Activated T-cell treated with anti-CD3 and anti-CD28 coated beads for 48 hours (primary cell): Measurements from ENCODE around the gene PROKR1.
"Not testable (repeated sequence)": the region's sequence is repeated elsewhere in the genome, so short reads cannot be mapped to it uniquely, and the experiment has no call there.

Experiments
- DNase-seq: peaks from one replicate; pipeline ENCODE4 v3.0.0-alpha.2; 2020; ENCODE audit warnings: low read depth

PROKR1 gene

DNA sequence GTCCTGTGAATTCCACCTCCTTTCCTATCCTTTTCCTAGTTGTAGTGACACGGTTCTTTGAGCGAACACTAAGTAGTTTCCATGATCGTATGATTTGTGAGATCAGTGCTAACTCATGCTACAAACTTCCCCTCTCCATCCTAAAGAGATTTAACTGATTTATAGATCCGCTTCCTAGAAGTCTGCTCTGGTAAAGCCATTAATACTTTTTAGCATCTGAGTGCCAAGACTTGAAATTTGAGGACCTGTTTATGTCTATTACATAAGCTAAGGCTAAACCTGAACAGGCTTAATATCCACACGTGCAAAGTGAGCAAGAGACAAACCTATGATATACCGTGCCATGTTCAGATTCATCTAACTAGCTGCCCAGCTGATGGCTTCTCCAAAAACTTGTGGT lies 14.9 kb downstream of the PROKR1 start:
- no peak for DNase-seq

GRCh38 chr2:68659081-68659480 lies 15.7 kb downstream of the PROKR1 start:
- no peak for DNase-seq

GRCh38 chr2:68660658-68661057 lies 17.3 kb downstream of the PROKR1 start:
- no peak for DNase-seq

GRCh38 chr2:68662466-68662865 lies 19.1 kb downstream of the PROKR1 start:
- DNase-seq: no peak

DNA sequence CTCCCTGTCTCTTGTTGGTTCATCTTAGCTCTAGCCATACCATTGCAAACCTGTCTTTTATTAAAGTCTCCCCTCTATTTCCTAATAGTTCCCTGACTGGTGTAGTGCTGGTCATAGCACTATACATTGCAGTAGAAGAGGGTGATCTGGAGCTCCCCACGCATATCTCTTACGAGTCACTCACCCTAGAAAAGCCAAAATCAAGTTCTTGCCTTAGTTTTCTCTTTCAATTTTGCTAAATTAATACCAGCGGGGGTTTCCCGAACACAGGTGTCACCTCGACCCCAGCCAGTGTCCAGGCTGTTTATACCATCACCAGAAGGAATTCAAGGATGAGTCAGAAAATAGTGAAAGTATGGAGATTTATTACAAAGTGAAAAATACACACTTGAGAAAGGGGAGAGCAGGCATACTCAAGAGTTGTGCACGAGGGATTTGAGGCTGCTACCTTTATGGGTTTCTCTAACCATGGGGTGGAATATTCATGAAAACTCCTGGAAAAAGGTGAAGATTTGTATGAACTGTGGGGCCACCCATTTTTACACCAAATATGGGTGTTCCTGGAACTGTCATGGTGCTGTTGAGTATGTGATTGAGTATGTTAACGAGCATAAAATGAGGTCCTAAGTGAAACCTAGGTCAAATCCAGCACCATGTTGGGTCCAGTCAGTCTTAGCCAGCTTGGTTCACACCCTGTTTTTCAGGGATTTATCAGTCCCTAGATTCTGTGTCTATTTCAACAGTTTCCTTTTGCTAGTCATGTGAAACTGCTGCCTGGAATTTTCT lies 20.2 kb downstream of the PROKR1 start:
- no peak for DNase-seq

- no peak for DNase-seq
Measured at GRCh38 chr2:68667371-68667770, 24.0 kb downstream of the PROKR1 start.

GRCh38 chr2:68669651-68670050 lies 26.3 kb downstream of the PROKR1 start:
- no peak for DNase-seq

DNA sequence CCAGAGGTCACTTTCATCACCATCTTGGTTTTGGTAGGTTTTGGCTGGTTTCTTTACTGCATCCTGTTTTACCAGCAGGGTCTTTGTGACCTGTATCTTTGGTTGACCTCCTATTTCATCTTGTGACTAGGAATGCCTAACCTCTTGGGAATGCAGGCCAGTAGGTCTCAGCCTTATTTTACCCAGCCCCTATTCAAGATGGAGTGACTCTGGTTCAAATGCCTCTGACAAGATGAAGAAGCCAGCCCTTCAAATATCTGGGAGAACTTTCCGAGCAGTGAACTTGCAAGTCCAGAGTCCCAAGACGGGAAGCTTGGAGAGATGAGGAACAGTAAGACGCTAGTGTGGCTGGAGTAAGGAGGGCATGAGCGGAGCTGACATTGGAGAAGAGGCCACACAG lies 28.6 kb downstream of the PROKR1 start:
- DNase-seq: no peak

DNA sequence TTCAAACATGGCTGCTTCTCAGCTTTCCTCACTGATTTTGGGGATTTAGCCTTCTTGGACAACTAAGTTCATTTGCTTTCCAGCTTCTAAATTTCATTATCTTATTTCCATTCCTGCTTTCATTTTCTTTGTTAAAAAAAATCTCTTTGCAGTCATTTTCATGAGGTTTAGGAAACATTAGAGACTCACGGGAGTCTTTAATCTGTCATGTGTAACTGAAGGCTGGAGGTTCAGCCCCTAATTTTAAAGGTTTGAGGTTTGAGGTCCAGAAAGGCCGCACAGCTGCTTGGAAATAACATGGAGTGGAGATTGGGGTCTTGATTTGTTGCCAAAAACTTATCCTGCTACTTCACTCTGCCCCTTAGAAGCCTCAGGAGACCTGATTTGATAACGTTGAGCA lies 30.3 kb downstream of the PROKR1 start:
- DNase-seq: no peak

DNA sequence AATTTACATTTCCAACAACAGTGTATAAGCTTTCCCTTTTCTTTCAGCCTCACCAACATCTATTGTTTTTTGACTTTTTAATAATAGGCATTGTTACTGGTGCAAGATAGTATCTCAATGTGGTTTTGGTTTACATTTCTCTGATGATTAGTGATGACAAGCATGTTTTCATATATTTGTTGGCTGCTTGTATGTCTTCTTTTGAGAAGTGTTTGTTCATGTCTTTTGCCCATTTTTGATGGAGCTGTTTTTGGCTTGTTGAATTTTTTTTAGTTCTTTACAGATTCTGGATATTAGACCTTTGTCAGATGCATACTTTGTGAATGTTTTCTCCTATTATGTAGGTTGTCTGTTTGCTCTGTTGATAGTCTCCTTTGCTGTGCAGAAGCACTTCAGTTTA lies 32.1 kb downstream of the PROKR1 start:
- DNase-seq: no peak

DNA sequence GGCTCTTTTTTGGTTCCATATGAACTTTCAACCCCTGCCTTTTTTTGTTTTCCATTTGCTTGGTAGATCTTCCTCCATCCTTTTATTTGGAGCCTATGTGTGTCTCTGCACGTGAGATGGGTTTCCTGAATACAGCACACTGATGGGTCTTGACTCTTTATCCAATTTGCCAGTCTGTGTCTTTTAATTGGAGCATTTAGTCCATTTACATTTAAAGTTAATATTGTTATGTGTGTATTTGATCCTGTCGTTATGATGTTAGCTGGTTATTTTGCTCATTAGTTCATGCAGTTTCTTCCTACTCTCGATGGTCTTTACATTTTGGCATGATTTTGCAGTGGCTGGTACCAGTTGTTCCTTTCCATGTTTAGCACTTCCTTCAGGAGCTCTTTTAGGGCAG lies 34.5 kb downstream of the PROKR1 start:
- not testable (repeated sequence) for DNase-seq

- DNase-seq: not testable (repeated sequence)
Measured at GRCh38 chr2:68679166-68679916, 36.0 kb downstream of the PROKR1 start.

DNA sequence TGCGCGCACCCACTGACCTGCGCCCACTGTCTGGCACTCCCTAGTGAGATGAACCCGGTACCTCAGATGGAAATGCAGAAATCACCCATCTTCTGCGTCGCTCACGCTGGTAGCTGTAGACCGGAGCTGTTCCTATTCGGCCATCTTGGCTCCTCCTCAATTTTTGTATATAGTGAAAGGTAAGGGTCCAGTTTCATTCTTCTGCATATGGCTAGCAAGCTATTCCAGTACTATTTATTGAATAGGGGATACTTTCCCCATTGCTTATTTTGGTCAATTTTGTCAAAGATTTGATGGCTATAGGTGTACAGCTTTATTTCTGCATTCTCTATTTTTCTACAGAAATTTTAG lies 36.5 kb downstream of the PROKR1 start:
- not testable (repeated sequence) for DNase-seq

DNA sequence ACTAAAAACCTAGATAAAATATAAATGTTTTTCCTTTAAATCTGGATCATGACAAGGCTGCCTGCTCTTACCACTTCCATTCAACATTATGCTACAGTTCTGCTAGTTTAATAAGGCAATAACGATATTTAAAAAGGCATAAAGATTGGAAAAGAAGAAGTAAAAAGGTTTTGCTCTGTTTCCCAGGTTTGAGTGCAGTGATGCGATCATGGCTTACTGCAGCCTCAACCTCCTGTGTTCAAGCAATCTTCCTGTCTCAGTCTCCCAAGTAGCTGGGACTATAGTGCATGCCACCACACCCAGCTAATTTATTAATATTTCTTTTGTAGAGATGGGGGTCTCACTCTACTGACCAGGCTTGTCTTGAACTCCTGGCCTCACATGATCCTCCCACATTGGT lies 40.8 kb downstream of the PROKR1 start:
- no peak for DNase-seq

DNA sequence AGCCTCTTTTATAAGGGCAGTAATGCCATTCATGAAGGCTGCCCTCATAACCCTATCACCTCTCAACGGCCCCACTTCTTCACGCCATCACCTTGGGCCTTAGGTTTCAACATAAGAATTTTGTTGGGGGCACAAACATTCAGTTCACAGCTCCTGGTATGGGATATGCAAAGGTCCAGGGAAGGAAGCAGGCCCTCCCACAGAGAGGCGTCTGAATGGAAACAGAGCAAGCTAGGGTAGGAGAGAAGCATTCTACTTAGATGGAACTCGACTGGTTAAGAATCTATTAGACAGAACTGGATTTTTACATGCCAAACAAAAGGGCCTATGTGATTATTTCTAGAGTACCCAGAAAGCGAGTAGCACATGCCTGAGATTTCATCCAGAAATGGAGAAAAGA lies 42.8 kb downstream of the PROKR1 start:
- DNase-seq: no peak

- DNase-seq: no peak
Measured at GRCh38 chr2:68687018-68687417, 43.6 kb downstream of the PROKR1 start.

GRCh38 chr2:68689553-68690537 lies 46.5 kb downstream of the PROKR1 start:
- DNase-seq: peak; percentile 3

- DNase-seq: no peak
Measured at GRCh38 chr2:68690851-68691250, 47.5 kb downstream of the PROKR1 start.

DNA sequence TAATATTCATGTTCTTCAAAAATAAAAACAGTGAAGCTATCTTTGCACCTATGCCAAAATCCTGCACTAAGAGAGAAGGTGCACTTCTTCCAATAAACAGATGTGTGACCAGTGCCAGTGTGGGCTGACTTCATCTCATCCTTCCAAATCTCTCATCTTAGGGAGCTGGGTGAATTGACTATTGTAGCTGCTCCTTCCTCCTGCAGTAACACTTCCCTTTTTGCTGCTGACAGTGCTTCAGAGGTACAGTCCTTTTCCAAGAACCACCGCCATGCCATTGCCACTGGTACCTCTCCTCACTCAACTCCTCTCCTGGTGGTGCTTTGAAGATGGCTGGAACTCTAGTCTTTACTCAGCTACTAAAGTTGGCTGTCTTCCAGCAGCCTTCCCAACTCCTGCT lies 49.1 kb downstream of the PROKR1 start:
- no peak for DNase-seq

GRCh38 chr2:68693951-68694350 lies 50.6 kb downstream of the PROKR1 start:
- no peak for DNase-seq

GRCh38 chr2:68695971-68696370 lies 52.6 kb downstream of the PROKR1 start:
- DNase-seq: no peak

- DNase-seq: no peak
Measured at GRCh38 chr2:68696554-68696953, 53.2 kb downstream of the PROKR1 start.
